CD4-positive, alpha-beta T cell treated with Interferon gamma for 1 hour (primary cell): ENCODE data around the gene CLK2.

ENCODE experiments used
- DNase-seq: peaks from one replicate; pipeline ENCODE4 v3.0.0-alpha.2; 2020

CLK2 gene

DNA sequence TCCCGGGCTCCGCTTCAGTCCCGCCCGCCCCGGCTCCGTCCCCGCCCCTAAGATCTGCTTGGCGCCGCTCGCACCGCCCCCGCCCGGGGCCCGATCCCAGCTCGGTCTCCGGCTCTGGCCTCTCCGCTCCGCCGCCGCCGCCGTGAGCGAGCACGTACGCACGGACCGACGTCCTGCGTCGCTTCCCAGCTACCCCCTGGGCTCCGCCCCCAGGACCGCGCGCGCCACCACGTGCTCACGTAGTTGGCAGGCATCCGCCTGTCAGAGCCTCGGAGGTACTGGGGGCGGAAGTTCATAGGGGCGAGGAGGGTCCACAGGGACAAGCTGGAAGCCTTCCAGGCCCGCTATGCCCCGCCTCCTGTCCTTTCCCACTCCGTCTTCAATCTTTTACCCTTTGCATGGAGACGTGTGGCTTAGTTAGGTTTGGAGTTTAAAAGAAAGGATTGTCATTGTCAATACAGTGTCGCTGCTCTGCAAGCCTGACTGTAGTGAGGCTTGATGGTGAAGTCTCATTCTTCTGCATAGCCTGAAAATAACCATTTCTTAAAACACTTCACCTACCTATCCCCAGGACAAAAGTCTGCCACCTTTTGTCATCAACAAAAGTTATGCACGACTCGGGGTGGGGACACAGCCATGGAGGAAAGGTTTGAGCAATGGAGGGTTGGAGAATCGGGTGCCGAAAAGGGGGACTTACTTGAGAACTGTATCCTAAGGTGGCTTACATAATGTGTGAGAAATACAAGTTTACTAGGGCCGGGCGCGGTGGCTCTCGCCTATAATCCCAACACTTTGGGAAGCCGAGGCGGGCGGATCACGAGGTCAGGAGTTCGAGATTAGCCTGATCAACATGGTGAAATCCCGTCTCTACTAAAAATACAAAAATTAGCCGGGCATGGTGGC is at the start of gene CLK2:
TSS of gene CLK2 (minus strand) at position 162 of the 903 bp plus-strand sequence. CDS start 2,527 bp downstream, outside the sequence.
- DNase-seq = peak; percentile 92

DNA sequence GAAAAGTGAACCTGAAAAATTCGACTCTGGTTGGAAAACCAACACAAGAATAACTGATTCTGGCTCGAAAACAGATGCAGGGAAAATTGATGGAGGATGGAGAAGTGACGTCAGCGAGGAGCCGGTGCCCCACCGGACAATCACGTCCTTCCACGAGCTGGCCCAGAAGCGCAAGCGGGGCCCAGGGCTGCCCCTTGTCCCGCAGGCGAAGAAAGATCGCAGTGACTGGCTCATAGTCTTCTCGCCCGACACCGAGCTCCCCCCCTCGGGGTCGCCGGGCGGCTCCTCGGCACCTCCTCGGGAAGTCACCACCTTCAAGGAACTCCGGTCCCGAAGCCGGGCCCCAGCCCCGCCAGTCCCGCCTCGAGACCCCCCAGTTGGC is 49.3 kb upstream of the CLK2 start:
- DNase-seq = no peak

DNA sequence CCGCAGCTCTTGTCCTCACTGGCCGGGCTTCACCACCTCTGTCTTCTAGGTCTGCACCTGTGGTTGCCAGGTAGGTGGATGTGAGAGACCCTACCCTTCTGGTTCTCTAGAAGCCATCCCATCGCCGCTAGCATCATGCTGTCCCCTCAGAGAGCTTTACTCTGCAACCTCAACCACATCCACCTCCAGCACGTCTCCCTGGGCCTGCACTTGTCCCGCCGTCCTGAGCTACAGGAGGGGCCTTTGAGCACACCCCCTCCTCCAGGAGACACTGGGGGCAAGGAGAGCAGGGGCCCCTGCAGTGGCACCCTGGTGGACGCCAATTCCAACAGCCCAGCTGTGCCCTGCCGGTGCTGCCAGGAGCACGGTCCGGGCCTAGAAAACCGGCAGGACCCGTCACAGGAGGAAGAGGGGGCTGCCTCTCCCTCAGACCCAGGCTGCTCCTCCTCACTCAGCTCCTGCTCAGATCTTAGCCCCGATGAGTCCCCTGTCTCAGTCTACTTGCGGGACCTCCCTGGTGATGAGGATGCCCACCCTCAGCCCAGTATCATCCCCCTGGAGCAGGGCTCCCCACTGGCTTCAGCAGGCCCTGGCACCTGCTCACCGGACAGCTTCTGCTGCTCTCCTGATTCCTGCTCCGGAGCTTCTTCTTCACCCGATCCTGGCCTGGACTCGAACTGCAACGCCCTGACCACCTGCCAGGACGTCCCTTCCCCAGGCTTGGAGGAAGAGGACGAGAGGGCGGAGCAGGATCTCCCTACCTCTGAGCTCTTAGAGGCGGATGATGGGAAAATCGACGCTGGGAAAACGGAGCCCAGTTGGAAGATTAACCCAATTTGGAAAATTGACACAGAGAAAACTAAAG is 48.6 kb upstream of the CLK2 start:
- no peak for DNase-seq

DNA sequence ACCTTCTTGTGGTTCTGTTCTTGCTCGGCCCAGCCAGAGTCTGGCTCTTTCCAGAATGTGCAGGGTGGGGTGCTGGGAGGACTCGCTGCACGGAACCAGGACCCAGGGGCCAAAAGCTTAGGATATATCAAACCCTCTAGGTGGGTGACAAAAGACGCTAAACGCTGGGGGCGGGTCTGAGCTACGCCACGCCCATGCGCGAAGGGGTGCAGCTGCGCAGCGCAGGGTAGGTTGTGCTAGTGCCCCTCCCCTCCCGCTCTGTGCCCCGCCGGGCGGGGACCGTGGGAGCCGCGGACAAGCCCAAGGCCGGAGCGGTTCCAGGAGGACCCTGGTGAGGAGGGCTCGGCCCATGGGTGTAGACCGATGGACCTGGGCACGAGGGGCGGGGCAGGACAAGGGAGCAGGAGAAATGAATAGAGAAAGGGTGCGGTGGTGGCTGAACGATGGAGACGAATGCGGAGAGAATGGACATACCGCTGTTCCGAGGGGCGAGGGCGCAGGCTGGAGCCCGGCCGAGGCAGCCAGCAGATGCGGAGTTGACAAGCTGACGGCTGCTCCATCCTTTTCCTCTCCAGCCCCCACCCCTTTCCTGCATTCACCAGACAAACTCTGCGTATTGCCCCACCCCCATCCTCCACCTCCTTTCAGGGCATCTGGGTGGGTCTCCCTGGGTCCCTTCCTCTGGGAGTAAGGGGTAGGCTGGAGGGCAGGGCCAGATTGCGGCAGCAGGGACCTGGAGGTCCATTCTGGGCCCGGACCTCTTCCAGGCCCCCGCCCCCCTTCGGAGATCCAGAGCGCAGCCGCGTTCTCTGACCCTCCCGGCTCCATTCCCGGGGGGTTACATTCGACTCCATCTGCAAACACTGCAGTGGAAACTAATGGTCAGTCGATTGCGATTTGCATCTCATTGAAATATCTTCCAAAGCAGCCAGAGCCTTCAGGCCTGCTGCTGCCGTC is 47.6 kb upstream of the CLK2 start, which contains the start of gene RUSC1:
TSS of gene RUSC1 (plus strand) at position 234 of the 957 bp plus-strand sequence. CDS start 880 bp downstream, outside the sequence.
- DNase-seq = peak; percentile 72

DNA sequence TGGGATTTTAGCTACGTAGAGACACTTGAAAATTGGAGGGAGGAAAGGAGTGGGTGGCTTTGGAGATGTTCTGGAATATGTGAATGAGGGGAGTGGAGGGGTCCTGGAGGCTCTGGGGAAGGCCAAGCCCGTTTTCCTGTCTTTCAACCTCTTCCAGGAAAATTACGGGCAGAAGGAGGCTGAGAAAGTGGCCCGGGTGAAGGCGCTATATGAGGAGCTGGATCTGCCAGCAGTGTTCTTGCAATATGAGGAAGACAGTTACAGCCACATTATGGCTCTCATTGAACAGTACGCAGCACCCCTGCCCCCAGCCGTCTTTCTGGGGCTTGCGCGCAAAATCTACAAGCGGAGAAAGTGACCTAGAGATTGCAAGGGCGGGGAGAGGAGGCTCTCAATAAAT is 46.9 kb upstream of the CLK2 start:
- DNase-seq = no peak

DNA sequence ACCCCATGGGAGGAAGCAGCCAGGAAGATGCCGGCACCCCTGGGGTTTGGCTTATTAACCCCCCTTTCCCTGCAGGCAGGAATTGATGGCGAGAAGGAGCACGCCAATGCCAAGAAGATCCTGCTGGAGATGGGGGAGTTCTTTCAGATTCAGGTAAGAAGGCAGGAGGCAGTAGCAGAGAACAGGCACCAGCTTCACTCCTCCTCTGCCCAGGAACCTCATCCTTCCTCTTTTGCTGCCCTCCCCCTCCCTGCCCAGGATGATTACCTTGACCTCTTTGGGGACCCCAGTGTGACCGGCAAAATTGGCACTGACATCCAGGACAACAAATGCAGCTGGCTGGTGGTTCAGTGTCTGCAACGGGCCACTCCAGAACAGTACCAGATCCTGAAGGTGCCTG is 46.2 kb upstream of the CLK2 start:
- no peak for DNase-seq

DNA sequence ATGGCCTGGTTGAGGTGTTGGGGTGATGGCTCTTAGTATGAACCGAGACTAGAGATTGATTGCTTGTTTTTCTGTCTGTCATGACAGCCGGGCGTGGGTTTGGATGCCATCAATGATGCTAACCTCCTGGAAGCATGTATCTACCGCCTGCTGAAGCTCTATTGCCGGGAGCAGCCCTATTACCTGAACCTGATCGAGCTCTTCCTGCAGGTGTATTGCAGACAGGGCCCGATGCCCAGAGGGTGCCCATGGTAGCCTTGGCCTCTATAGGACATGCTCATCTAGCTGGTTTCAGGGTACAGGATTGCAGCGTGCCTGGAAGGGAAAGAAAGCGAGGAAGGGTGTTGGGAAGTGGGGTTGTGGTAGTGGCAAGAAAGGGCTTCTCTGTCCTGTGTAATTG is 44.8 kb upstream of the CLK2 start:
- DNase-seq = no peak

DNA sequence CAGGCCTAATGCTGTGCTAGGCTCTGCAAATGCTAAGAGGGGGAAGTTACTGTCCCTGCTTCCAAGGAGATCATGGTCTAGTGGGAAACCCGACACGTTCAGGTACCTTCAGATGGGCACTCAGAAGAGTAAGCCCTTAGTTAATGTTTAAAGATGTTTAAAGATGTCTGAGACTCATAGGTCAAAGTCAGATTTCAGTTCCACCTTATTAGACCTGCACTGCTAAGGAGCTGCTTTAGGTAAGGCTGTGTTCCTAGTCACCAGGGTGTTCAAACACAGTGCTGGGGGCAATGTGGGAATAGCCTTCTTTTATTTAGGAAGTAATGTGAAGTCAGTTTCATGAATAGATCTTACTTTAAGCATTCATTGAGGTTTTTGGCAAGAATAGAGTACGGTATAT is 43.6 kb upstream of the CLK2 start:
- DNase-seq = no peak

DNA sequence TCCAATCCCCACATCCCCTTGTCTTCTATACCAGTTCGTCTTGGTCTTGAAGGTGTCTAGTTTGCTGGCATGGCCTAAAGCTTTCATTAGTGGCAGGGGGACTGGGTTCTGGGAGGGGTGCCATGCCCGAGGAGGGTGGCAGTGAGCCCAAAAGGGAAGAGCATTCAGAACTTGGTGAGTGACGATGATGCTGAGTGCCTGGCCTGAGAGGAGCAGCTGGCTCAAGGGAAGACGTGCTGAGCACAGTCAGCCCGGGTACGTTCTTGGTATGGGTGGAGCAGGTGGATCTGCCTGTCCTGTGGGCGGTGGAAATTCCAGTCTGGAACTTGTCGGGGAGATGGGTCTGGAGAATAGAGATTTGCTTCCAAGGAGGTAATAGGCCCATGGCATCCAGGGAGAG is 40.0 kb upstream of the CLK2 start:
- no peak for DNase-seq

DNA sequence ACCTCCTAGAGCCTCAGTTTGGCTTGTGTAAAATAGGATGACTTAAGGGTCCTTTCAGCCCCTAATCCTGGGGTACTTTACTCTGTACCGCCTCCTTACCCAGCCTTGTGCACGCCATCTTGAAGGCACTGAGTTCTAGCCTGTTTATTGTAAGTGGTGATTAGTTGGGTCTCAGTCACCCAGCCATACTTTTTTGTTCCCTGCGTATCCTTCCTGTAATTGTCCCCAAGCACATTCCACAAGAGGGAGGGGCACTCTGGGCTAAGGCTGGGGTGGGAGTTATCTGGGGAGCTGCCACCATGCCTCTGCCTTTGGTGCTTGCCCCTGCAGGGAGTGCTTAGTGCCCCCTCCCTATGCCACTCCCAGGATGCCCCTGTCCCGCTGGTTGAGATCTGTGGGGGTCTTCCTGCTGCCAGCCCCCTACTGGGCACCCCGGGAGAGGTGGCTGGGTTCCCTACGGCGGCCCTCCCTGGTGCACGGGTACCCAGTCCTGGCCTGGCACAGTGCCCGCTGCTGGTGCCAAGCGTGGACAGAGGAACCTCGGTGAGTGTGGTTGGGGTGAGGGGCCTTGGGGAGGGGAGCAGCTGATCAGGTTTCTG is 36.2 kb upstream of the CLK2 start:
- DNase-seq = no peak

DNA sequence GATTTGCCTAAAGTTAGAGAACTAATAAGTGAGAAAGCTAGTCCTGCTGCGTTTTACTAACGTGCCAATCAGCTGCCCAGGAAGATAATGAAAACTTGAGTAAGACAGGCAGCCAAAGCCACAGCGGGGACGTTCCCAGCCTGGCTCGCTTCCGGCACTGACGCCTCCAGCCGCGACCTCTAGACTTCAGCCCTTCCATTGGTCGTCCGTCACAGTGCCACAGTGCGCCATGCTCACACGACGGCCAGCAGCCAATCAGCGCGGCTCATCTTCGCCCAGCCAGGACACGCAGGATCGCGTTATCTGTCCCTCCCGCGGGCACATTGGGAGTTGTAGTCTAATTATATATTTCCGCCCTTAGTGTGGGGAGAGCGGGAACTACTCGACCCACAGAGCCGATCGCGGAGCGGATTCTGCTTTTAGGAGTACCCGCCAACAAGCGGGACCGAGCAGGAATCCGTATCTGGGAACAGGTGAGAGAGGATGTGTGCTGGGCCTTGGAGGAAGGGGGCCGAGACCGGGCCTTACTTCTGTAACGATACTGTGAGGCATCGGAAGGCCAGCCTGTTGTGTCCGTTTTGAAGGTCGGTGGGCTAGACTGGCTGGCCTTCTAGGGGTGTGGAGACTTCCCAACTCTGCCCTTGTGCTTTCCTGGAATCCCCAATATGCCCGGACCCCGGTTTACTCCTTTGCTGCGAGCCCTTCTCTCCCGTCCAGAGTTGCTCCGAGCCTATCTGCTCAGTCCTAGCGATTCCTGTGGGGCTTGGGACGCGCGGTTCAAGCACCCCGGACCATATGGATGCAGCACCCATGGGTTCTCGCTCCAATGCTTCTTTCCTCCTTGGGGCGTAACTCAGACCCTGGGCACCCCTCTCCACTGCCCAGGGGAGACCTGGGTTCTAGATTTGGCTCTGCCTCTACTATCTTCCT is 35.5 kb upstream of the CLK2 start, which contains the start of gene FDPS:
TSS of gene FDPS (plus strand) at position 374 of the 930 bp plus-strand sequence. CDS start 924 bp downstream, outside the sequence.
- peak; percentile 99 for DNase-seq

DNA sequence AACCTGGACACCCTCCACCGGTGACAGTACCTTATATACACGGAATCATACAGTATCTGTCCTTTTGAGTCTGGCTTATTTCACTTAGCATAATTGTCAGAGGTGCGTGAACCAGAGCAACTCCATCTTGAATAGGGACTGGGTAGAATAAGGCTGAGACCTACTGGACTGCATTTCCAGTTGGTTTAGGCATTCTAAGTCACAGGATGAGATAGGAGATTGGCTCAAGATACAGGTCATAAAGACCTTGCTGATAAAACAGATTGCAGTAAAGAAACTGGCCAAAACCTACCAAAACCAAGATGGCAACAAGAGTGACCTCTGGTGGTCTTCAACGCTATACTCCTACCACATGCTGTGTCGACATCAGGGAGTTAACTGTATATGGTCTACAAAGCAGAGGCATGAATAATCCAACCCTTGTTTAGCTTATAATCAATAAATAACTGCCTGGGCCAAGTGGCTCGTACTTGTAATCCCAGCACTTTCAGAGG is 34.0 kb upstream of the CLK2 start:
- no peak for DNase-seq

DNA sequence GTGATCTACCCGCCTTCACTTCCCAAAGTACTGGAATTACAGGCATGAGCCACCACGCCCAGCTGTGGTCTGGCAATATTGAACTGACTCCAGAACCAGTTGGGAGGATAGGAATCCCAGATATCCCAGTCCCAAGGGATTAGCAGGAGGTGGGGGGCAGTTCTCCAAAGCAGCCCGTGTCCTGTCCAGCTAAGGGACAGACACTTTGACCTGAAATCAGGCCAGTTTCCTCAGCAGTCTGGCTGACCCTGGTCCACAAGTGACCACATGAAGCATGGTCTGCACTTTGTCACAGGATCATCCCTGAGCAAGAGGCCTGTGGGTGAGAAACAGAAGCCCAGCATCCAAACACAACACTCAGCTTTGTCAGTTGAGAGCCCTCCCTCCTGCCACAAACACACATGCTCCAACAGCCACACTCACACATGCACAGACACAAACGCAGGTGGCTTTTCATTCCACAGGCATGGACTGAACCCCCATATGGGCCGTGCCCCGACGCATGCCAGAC is 32.6 kb upstream of the CLK2 start:
- no peak for DNase-seq

DNA sequence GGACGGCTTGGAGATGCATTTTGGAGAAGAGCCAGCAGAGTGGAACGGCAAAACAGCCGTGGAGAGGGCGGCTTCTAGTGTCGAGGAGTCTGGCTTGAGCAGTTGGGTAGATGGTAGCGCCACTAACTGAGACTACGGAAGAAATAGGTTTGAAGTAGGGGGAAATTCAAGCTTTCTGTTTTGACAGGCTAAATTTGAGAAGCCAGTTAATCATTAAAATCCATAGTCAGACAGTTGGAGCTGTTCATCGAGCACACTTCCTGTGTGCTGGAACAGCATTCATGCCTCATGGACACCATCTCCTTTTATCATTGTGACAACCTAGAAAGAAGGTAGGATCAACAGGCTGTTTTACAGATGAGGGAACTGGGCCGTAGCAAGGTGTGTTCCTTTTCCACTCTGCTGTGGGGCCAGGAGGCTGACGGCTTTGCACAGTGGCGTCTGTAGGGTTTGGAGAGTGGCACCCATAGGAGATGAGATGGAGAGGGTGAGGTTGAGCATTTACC is 31.3 kb upstream of the CLK2 start:
- no peak for DNase-seq

DNA sequence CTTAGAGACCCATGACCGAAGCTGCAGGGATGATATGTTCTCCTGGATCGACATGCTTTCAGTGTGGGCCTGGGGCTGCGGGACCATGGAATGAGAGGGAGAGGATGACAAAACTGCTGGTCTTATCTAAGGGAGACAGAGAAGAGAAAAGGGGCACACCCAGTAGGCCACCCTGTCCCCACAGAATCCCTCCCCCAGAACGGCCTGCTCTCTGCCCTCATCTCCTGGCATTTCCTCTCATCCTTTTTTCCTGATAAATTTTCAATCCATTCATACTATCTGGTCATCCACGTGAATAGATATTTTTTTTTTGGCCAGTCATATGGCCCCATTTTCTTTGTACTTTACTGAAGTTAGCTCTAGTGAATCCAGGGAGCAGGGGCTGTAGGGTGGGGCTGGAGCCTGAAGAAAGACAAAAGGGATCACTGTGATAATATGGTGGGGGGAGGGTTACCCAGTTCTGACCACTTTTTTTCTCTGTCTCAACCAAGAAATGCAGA is 28.1 kb upstream of the CLK2 start, which contains the start of gene PKLR:
TSS of gene PKLR (minus strand) at position 97 of the 500 bp plus-strand sequence. CDS start at position 54, 43 bp downstream.
- DNase-seq = no peak

DNA sequence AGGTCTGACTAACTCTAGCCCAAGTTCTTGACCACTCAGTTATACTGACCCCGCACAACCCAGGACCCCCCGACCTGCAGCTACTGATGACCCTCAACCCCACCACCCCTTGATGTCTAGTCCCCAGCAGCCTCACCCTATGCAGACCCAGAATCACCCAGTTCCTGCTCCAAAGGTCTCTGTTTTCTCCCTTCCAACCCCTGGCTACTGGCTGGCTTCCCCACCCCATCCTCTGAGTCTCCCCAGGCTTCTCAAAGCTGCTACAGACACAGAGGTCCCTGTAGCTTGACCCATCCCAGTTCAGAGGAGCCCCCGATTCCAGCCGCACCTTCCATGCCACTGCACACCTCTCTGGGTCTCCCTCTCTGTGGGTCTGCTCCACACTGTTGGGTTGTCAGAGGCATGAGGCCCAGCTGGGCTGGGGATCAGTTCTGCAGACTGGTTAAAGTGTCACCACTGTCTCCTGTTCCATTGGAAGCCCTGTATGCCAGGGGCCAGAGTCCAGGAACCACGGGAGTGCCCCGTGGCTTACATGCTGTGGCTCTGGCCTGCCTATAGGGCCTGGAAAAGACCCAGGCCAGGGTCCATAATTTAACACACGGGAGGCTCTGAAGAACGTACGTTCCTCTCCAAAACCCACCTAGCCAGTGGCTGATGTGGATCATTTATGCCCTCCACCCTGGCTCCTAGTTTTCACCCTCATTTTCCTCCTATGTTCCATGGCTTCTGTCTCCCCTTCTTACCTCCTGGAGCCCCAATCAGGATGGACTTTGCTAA is 27.4 kb upstream of the CLK2 start:
- DNase-seq = no peak

DNA sequence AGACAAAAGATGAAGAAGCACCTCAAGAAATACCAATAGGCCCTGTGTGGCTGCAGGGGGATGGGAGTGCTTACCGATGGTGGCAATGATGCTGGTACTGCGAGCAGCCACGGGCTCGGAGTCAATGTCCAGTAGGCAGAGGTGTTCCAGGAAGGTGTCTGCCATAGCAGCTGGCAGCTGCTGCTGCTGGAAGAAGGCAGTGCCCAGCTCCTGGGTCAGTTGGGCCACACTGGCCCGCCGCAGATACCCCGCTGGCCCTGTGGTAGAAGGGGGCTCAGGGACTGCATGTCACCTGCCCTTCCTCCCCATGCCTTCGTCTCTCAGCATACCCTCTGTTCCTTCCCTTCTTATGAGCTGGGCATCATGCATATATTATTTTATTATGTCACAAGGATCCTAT is 26.7 kb upstream of the CLK2 start:
- DNase-seq = no peak

DNA sequence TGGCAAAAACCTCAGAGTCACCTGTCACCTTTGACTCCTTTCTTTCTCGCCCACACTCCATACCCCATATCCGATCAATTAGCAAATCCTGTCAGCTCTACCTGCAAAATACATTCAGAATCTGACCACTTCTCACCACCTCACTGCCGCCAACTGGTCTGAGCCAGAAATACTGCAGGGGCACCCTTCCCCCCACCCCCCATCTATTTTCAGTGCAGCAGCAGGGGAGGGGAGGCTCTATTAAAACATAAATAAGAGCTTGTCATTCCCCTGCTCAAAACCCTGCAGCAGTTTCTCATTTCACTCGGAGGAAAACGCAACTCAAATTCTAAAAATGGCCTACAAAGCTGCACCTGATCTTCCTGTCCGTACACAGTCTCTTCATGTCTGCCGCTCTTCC is 24.1 kb upstream of the CLK2 start:
- DNase-seq = no peak

DNA sequence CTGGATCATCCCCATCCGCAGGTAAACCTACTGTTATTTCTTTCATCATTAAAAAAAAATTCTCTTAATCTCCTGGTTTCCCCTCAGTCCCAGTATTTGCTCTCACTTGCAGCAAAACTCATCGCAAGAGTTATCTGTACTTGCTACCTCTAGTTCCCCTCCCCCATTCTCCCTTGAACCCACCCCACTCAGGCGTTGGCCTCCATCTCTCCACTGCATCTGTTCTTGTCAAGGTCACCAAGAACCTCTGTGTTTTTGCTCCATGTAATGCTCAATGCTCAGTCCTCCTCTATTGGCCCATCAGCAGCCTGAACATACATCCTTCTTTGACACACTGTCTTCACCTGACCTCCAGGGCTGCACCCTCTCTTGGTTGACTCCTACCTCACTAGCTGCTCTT is 23.4 kb upstream of the CLK2 start:
- DNase-seq = no peak
